Posterior cingulate gyrus (tissue), 11 donors: ENCODE data around the gene LUZP2.

ENCODE experiments used
- DNase-seq, 10 donors: peaks; one replicate each; pipeline versions ENCODE4 v3.0.0 to v3.0.0-alpha.2; 2020 to 2021; ENCODE audit warnings: mixed read lengths in 3 of 10
- intact Hi-C: fragments of 100-400 bp; cut with DNase I; formaldehyde crosslinking; loops from one replicate; pipeline ENCODE4 v1.15.1; 2023

Gene LUZP2

GRCh38 chr11:24781288-24781687 is 284.4 kb downstream of the LUZP2 start:
- intact Hi-C loops: no loop called here

DNA sequence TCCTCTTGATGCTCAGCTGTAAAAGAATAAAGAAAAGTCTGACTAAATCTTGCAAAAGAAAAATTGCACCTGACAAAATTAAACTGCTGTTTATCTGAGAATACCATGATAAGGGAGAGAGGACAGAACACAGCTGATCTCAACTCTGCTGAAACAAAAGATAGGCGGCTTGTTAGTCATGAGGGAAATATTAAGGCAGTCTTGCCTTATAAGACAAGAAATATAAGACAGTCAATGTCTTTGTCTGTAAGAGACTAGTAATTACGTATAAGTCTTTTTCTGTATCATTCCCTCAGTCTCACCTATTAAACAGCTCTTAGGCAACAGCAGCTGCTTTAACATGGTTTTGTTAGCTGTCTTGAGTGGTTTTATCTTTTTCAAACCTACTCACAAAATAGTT is 296.6 kb downstream of the LUZP2 start:
- no peak for DNase-seq
- intact Hi-C loops: no loop called here

More at GRCh38 chr11:24781288-24781687, 284.4 kb downstream of the LUZP2 start:
- DNase-seq: no peak

DNA sequence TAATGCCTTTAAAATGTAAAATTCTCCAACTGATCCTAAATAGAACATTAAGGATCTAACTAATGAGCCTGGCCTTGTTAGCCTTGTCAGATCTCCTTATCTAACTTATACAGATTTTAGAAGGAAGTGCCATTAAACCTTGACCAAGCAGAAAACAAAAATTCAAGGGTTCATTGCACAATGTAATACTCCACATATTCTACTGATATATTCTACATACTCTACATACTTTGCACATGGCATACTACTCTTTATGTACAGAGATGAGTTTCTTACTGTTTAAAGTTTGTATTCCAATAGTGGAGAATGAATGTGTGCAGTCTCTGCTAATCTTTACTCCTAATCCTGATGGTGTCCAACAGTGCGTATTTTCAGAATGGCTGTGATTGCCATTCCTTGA is 297.2 kb downstream of the LUZP2 start:
- intact Hi-C loops: no loop called here

DNA sequence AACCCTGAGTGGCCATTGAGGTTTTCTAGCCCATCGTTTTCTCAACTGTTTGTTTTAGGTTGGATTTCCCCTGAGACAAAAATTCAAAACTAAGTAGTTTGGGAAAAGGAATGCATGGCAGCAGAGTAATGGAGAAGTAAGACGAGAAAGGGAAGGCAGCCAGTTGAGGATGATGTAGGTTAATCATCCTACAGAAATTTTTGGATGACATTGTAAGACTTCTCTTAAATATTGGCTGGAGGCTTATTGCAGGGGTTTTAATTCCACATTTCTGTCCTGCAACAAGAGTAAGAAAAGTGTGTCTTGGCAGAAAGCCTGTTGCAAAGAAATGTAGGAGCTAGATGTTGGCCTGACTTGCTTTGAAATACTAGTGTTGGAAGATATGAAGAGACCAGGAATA is 308.8 kb downstream of the LUZP2 start:
- intact Hi-C loops: no loop called here
- DNase-seq: no peak

More for the DNA sequence above, 297.2 kb downstream of the LUZP2 start:
- DNase-seq: no peak

- intact Hi-C loops: no loop called here
- no peak for DNase-seq
Measured at GRCh38 chr11:24808173-24808572, 311.3 kb downstream of the LUZP2 start.

DNA sequence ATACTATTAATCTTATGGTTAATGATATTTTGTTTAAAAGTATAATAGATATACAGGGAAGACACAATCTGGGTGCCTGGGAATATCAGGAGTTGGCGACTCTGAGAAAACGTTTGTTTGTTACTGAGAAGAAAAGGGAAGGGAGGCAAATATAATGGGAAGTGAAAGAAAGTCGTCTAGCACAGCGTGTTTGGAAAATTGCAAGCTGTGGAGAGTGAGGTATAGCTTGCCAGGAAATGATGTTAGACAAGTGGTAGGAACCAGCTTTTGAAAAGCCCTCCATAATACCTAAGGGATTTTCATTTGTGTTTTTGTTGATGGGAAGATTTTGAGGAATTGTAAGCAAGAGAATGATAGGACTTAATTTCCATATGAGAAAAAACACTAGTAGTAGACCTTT is 322.2 kb downstream of the LUZP2 start:
- intact Hi-C loops: no loop called here

DNA sequence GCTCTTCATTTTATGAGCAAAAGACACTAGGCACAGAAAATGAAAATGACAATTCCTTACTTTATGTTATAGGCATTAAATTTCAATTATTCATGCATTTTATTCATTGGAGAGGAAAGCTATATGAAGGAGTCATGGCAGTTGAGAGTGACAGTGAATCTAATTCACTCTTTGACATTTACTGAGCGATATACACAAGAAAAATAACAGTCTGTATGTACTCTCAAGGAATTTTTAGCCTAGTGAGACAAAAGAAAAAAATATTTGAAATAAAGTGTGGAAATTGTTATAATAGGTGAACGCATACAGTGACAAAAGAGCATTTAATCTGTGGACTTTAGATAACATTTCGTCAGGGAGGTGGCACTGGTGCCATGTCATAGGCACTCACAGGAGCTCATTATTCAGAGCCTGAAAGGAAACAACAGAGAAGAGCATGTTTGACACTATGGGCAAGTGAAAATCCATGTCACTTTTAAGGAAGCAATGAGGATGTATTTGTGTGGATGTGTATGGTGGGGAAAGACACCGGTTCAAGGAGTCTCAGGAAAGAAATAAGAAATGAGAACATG is 323.1 kb downstream of the LUZP2 start:
- intact Hi-C loops: no loop called here
- no peak for DNase-seq

More for the DNA sequence above, 322.2 kb downstream of the LUZP2 start:
- DNase-seq: no peak

GRCh38 chr11:24820541-24820940 is 323.7 kb downstream of the LUZP2 start:
- no peak for DNase-seq
- intact Hi-C loops: no loop called here

DNA sequence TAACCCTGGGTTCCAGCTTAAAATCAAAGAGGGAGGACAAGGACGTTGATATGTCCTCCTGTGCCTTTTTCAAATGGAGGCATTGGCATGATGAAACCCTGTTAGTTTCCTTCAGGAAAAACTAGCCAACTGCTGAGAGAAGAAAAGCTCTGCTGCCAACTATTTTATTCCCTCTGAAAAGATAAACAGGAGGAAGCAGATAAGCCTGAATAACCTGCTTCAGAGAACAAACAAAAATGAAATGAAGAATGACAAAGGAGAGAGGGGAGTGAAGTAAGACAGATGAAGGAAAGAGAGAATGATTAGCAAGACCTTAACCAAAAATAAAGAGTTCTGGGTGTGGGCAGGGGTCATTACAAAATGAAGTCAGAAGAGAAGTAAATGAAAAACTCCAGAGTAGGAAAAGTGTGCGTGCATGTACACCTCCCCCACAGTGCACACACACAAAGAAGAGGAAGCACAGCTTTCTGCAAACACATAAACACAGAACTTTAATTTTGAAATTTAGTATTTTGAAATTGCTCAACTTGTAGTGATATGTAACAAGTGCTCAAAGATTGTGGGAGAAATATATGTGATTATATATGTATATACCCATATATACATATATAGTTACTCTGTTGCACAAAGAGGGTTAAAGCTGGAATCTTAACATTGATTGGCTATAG is 332.2 kb downstream of the LUZP2 start:
- intact Hi-C loops: no loop called here
- DNase-seq: no peak

DNA sequence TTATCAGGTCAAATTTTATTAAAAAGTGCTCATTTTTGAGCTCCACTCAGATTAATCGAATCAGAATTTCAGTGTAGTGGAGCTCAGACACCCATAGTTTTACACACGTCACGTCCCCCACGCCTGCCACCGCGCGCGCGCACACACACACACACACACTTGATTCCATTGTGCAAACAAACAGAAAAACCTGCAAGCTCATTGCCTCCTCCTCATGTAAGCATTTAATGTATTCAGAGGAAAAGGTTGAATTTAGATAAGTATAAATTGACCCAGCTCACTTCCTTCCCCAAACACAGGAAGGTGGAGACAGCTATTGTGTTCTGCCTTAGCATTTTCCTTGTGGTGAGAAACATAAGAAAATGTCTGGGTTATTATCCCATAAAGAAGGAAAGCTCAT is 336.7 kb downstream of the LUZP2 start:
- intact Hi-C loops: no loop called here
- no peak for DNase-seq

DNA sequence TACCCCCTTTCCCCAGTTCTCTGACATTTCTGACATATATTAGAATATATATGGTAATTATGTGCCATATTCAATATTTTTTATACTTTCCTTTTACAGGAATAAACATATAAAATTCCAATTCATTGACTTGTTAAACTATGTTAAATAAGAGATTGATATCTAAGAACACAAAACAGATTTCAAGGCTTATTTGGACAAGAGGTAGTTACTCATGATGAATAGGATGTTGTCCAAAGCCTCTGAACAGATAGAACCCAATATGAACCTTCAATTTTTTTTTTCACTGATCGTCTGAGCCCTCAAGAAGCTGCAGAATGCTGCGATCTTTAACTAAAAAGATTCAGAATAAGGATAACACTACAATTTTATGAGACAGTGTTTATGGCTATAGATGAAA is 340.3 kb downstream of the LUZP2 start:
- DNase-seq: no peak
- intact Hi-C loops: no loop called here

GRCh38 chr11:24842308-24842707 is 345.5 kb downstream of the LUZP2 start:
- DNase-seq: no peak
- intact Hi-C loops: no loop called here

DNA sequence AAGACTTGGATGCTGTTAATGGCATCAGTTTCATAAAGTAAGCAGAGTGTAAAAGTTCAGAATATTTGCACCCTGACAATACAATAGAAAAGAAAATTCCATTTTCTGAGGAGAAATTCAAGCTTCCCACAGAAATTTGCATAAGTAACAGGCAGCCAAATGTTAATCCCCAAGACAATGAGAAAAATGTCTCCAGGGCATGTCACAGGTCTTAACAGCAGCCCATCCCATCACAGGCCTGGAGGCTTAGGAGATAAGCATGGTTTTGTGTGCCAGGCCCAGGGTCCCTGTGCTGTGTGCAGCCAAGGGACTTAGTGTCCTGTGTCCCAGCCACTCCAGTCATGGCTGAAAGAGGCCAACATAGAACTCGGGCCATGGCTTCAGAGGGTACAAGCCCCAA is 347.6 kb downstream of the LUZP2 start:
- intact Hi-C loops: no loop called here
- peak in 1 of 10 donors; percentile 42 for DNase-seq

DNA sequence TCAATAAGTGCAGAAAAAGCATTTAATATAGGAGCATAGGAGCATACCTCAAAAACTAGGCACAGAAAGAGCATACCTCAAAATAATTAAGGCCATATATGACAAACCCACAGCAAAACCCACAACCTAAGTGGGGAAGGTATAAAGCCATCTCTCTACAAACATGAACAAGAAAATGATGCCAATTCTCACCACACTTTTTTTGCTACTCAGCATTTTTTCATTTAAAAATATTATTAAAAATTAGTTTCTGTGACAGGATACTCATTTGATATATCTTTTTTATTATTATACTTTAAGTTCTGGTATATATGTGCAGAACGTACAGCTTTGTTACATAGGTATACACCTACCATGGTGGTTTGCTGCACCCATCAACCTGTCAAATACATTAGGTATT is 352.0 kb downstream of the LUZP2 start:
- DNase-seq: no peak
- intact Hi-C loops: no loop called here

- intact Hi-C loops: no loop called here
- no peak for DNase-seq
Measured at GRCh38 chr11:24855951-24856350, 359.1 kb downstream of the LUZP2 start.

DNA sequence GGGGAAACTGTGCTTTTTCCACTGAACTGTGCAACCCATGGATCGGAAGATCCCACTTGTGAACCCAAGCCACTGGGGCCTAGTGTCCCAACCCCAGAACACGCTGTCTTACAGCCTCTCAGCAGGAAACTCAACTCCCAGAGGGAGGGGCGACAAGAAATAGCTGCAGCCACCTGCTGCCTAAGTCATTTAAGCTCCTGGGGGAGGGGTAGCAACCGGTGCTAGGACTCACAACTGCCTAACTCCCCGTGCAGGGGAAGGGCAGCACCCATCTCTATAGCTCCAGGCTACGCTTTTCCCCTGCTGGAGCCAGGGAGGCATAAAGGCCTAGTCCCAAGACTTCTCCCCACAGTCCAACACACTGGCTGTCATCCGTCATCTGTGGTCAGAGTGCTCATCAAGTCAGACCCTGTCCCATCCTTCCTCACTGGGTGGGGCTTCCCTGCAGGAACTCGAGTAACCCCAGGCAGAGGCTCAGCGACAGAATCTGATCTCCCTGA is 363.0 kb downstream of the LUZP2 start:
- intact Hi-C loops: no loop called here
- DNase-seq: no peak

GRCh38 chr11:24861440-24861839 is 364.6 kb downstream of the LUZP2 start:
- intact Hi-C loops: no loop called here
- no peak for DNase-seq

DNA sequence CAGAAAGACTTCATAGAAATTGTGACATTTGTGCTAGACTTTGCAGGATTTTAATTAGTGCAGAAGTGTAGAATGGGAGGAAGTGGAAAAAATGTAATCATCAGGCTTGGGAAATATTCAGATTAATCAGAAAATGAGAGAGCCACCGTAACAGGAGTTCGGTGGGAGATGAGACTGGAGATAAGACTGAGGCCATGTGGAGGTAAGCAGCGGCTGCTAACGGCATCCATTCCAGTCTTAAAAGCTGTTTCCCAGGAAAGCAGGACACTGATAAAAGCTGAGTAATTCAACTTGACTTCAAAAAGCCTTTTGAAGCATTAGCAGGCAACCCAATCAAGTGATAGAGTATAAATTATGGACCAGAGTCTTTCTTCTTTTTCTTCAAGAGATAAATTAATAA is 369.9 kb downstream of the LUZP2 start:
- no peak for DNase-seq
- intact Hi-C loops: no loop called here

GRCh38 chr11:24870048-24870447 is 373.2 kb downstream of the LUZP2 start:
- intact Hi-C loops: no loop called here
- no peak for DNase-seq

DNA sequence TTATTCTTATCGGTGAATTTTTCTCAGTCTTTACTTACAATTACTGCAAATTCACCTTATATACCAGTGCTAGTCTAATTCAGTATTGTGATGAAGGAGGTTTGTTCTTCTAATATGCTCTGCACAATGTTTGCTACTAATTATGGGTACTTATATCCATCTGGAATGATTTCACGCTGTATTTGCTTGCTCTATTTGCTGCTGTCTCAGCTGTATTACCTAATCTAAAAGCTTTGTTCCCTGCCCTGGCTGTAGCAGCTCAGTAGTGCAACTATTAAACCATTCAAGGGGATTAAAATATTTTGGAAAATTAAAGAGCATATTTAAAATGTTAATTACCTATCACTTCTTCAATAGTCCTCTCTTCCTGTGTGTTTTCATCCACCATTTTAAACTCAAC is 375.3 kb downstream of the LUZP2 start:
- no peak for DNase-seq
- intact Hi-C loops: no loop called here

- intact Hi-C loops: no loop called here
- no peak for DNase-seq
Measured at GRCh38 chr11:24872651-24873311, 375.9 kb downstream of the LUZP2 start.

DNA sequence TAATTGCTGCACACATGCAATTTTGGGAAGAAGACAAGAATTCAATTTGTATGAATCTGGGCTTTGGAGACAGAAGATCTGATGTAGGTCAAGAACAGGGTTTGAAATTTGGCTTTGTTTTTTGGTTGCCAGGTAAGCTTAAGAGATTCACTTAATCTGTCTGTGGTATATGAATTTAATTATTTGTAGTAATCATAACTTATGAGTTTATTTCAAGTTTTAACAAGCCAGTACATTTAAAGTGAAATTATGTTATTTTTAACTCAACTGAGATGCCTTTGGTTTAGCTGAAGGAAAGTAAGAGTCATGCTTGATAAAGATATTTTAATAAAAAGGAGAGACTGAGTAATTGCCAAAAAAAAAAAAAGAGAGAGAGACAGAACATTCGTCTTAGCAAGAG is 384.1 kb downstream of the LUZP2 start:
- intact Hi-C loops: no loop called here
- no peak for DNase-seq
